ENCODE measurements around the gene MEP1A. TPM values are rescaled to one million over a fixed set of nuclear protein-coding genes. Genes with fewer than 3 reads are reported as not detected.
A peak's percentile ranks its signal among the peaks of the same experiment; 100 is the strongest.

MEP1A gene
- total and polyA plus RNA-seq, 2 of the 13 experiments (the other 11 are each of a cell fraction or from before 2014, with no cell fraction given), result 0.24 to 0.83 TPM

GRCh38 chr6:46848684-46849360, 55.6 kb downstream of the MEP1A start (continued):
- TF ChIP-seq, protein P1, sequence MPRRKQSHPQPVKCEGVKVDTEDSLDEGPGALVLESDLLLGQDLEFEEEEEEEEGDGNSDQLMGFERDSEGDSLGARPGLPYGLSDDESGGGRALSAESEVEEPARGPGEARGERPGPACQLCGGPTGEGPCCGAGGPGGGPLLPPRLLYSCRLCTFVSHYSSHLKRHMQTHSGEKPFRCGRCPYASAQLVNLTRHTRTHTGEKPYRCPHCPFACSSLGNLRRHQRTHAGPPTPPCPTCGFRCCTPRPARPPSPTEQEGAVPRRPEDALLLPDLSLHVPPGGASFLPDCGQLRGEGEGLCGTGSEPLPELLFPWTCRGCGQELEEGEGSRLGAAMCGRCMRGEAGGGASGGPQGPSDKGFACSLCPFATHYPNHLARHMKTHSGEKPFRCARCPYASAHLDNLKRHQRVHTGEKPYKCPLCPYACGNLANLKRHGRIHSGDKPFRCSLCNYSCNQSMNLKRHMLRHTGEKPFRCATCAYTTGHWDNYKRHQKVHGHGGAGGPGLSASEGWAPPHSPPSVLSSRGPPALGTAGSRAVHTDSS (CRISPR knock-in tag; conservative IDR thresholded peaks at IDR 0.05), result no peak
- TF ChIP-seq MAFK (conservative IDR thresholded peaks at IDR 0.05 in 1 of 2, IDR thresholded peaks at IDR 0.05 in 1 of 2; ENCODE audit: low read length in 2 of 2), result no peak
- TF ChIP-seq CEBPZ (IDR thresholded peaks at IDR 0.05; ENCODE audit: low read length), result no peak
- TF ChIP-seq ZNF780A (CRISPR knock-in tag; IDR thresholded peaks at IDR 0.05), result no peak
- TF ChIP-seq LRRFIP1 (CRISPR knock-in tag; conservative IDR thresholded peaks at IDR 0.05), result no peak
- TF ChIP-seq RBM22 (optimal IDR thresholded peaks at IDR 0.05; ENCODE audit: low read length), result no peak
- no peak for TF ChIP-seq ZNF296 (CRISPR knock-in tag; conservative IDR thresholded peaks at IDR 0.05)
- TF ChIP-seq EEA1 (CRISPR knock-in tag; IDR thresholded peaks at IDR 0.05; ENCODE audit: borderline replicate concordance), result no peak
- 0 out of 2 replicates have a peak, but pooled peaks have one; percentile 30 for TF ChIP-seq NFKBIZ (CRISPR knock-in tag; IDR thresholded peaks at IDR 0.05)
- no peak for TF ChIP-seq MBD4 (IDR thresholded peaks at IDR 0.05; ENCODE audit: borderline replicate concordance, low read length)
- no peak for TF ChIP-seq CREM (IDR thresholded peaks at IDR 0.05)
- no peak for TF ChIP-seq CREM (CRISPR knock-in tag; IDR thresholded peaks at IDR 0.05)
- no peak; the same call in 1 of the 2 replicates for TF ChIP-seq ZNF160 (CRISPR knock-in tag; IDR thresholded peaks at IDR 0.05)
- no peak for TF ChIP-seq ZNF75D (CRISPR knock-in tag; IDR thresholded peaks at IDR 0.05; ENCODE audit: borderline replicate concordance)
- no peak for TF ChIP-seq KDM5A (IDR thresholded peaks at IDR 0.05; ENCODE audit: borderline replicate concordance, low read length)
- no peak for TF ChIP-seq FUBP1 (CRISPR knock-in tag; IDR thresholded peaks at IDR 0.05; ENCODE audit: borderline replicate concordance)
- TF ChIP-seq, protein P2, sequence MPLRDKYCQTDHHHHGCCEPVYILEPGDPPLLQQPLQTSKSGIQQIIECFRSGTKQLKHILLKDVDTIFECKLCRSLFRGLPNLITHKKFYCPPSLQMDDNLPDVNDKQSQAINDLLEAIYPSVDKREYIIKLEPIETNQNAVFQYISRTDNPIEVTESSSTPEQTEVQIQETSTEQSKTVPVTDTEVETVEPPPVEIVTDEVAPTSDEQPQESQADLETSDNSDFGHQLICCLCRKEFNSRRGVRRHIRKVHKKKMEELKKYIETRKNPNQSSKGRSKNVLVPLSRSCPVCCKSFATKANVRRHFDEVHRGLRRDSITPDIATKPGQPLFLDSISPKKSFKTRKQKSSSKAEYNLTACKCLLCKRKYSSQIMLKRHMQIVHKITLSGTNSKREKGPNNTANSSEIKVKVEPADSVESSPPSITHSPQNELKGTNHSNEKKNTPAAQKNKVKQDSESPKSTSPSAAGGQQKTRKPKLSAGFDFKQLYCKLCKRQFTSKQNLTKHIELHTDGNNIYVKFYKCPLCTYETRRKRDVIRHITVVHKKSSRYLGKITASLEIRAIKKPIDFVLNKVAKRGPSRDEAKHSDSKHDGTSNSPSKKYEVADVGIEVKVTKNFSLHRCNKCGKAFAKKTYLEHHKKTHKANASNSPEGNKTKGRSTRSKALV (CRISPR knock-in tag; IDR thresholded peaks at IDR 0.05), result no peak

Measured in HepG2 (cell line).